HepG2 (cell line): Measurements from ENCODE around the gene CST3. TPM values are rescaled to one million over a fixed set of nuclear protein-coding genes. Genes with fewer than 3 reads are reported as not detected.

Experiments
- BORCS8-MEF2B ChIP-seq: sonication (generic); formaldehyde crosslinking; IDR thresholded peaks from 2 replicates; pipeline ENCODE4 v1.8.0; 2022; ENCODE audit warnings: mild to moderate bottlenecking, missing genetic modification reagents
- CBX1 ChIP-seq: IDR thresholded peaks from one replicate; pipeline ENCODE4 v1.6.1; 2016; ENCODE audit warnings: antibody characterized with exemption, low read depth
- DRAP1 ChIP-seq: IDR thresholded peaks from 2 replicates; pipeline ENCODE4 v1.6.1; 2016; ENCODE audit warnings: missing genetic modification reagents, missing compliant biosample characterization
- HDAC1 ChIP-seq: sonication (generic); formaldehyde crosslinking; IDR thresholded peaks from 2 replicates; pipeline ENCODE4 v1.5.1; 2020; ENCODE audit warnings: mild to moderate bottlenecking, missing genetic modification reagents
- NCOA2 ChIP-seq: sonication (generic); formaldehyde crosslinking; IDR thresholded peaks from 2 replicates; pipeline ENCODE4 v1.8.0; 2022; ENCODE audit warnings: inconsistent platforms
- PBX3 ChIP-seq: sonication (generic); formaldehyde crosslinking; IDR thresholded peaks from 2 replicates; pipeline ENCODE4 v1.8.1; 2023; ENCODE audit warnings: missing genetic modification reagents, inconsistent platforms, borderline replicate concordance
- RBM39 ChIP-seq: fragments of 200-400 bp; formaldehyde crosslinking; IDR thresholded peaks from one replicate; pipeline ENCODE4 v1.6.1; 2018; ENCODE audit warnings: antibody characterized with exemption, mild to moderate bottlenecking, low read depth, low read length; ENCODE audit not compliant: poor library complexity, severe bottlenecking
- RCOR2 ChIP-seq: IDR thresholded peaks from 2 replicates; pipeline ENCODE4 v1.6.1; 2016; ENCODE audit warnings: missing biosample characterization, missing genetic modification reagents
- RELA ChIP-seq: sonication (generic); formaldehyde crosslinking; IDR thresholded peaks from 2 replicates; pipeline ENCODE4 v1.4.0; 2020; ENCODE audit warnings: missing genetic modification reagents
- SMAD3 ChIP-seq: sonication (generic); formaldehyde crosslinking; IDR thresholded peaks from 2 replicates; pipeline ENCODE4 v1.4.0; 2020; ENCODE audit warnings: missing genetic modification reagents
- SRSF9 ChIP-seq: fragments of 200-400 bp; formaldehyde crosslinking; IDR thresholded peaks from 2 replicates; pipeline ENCODE4 v1.6.1; 2018; ENCODE audit warnings: borderline replicate concordance, mild to moderate bottlenecking, low read depth, low read length; ENCODE audit not compliant: insufficient read depth, poor library complexity, severe bottlenecking
- THAP11 ChIP-seq: IDR thresholded peaks from 2 replicates; pipeline ENCODE4 v1.6.1; 2016; ENCODE audit warnings: missing biosample characterization, missing genetic modification reagents
- ZNF407 ChIP-seq: sonication (generic); formaldehyde crosslinking; IDR thresholded peaks from one replicate; pipeline ENCODE4 v1.5.1; 2020; ENCODE audit warnings: mild to moderate bottlenecking, missing genetic modification reagents; ENCODE audit errors: not compliant biosample characterization
- ZNF776 ChIP-seq: sonication (generic); formaldehyde crosslinking; IDR thresholded peaks from 2 replicates; pipeline ENCODE4 v1.4.0; 2020; ENCODE audit warnings: mild to moderate bottlenecking, missing genetic modification reagents
- polyA plus RNA-seq, 8 experiments: library from polyadenylated mRNA; depleted of rRNA in 3 of 8; stranded (reverse) in 7 of 8; unstranded in 1 of 8; fragments of >200 nt; fragmentation: Illumina TruSeq in 4 of 8; extraction: Trizol in 4 of 8; gene quantifications; 2 replicates each; pipeline versions ENCODE4 v1.2.1 to v1.2.3, GENCODE V29; 2011 to 2016; ENCODE audit warnings: low read depth in 4 of 8, missing spikeins in 1 of 8, mixed read lengths in 1 of 8; ENCODE audit not compliant: insufficient read depth in 1 of 8
- total RNA-seq, 5 experiments: library from RNA; depleted of rRNA; stranded (reverse); fragments of >200 nt; fragmentation: Illumina TruSeq; extraction: Trizol; gene quantifications; 2 replicates each; pipeline ENCODE4 v1.2.3, GENCODE V29; 2016; ENCODE audit warnings: low read depth in 1 of 5
- TF ChIP-seq, protein P1 (sequence below): sonication (generic); formaldehyde crosslinking; IDR thresholded peaks from 2 replicates; pipeline ENCODE4 v1.4.0; 2020; ENCODE audit warnings: missing genetic modification reagents

Gene CST3
- total and polyA plus RNA-seq, 2 of the 13 experiments (the other 11 are each of a cell fraction or from before 2014, with no cell fraction given) = 690 to 1,005 TPM

DNA sequence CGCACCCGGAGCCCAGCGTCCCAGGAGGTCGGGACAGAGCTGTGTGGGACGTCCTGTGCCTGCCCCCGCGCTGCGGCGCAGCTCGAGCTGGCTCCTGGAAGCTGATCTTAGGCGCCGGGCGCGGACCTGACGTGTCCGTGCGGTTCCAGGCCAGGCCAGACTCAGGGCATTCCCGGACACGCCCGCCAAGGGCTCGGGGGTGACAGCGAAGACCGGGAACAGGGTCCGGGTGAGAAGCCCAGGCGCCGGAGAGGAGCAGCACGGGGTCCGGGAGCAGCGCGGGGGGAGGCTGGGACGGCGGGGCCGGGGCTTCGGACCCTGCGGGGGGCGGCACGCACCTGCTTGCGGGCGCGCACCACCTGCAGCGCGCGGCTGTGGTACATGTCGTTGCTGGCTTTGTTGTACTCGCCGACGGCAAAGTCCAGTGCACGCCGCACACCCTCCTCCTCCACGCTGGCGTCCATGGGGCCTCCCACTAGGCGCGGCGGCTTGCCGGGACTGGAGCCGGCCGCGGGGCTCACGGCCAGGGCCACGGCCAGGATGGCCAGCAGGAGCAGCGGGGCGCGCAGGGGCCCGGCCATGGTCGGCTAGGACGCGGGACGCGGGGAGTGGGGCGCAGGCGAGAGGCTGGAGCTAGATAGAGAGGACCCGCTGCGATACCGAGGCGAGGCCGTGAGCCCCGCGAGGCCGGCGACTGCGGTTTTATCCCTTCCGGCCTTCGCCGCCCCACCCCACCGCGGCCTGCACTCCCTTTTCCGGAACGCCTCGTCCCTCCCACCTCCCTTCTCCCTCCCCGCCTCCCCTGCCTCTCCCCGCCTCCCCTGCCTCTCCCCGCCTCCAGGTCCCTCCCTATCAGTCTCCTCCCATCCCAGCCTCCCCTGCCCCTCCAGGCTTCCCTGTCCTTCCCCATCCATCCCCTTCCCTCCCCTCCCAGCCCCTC is at the start of gene CST3 (continued):
- no peak for TF ChIP-seq SRSF9
- TF ChIP-seq ZNF407 (CRISPR knock-in tag) = peak; percentile 96
- TF ChIP-seq BORCS8-MEF2B (CRISPR knock-in tag) = peak; percentile 98
- 0 out of 2 replicates have a peak, but pooled peaks have one; percentile 85 for TF ChIP-seq PBX3
- peak; percentile 59 for TF ChIP-seq THAP11
- TF ChIP-seq RELA (CRISPR knock-in tag) = peak; percentile 36; the same call in 1 of the 2 replicates
- peak; percentile 99 for TF ChIP-seq DRAP1 (CRISPR knock-in tag)
- peak; percentile 98 for TF ChIP-seq RBM39
- no peak; the same call in 1 of the 2 replicates for TF ChIP-seq SMAD3 (CRISPR knock-in tag)
- no peak for TF ChIP-seq RCOR2
- peak; percentile 44 for TF ChIP-seq NCOA2
- TF ChIP-seq ZNF776 (CRISPR knock-in tag) = peak; percentile 96
- TF ChIP-seq, protein P1, sequence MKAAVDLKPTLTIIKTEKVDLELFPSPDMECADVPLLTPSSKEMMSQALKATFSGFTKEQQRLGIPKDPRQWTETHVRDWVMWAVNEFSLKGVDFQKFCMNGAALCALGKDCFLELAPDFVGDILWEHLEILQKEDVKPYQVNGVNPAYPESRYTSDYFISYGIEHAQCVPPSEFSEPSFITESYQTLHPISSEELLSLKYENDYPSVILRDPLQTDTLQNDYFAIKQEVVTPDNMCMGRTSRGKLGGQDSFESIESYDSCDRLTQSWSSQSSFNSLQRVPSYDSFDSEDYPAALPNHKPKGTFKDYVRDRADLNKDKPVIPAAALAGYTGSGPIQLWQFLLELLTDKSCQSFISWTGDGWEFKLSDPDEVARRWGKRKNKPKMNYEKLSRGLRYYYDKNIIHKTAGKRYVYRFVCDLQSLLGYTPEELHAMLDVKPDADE (CRISPR knock-in tag) = no peak; the same call in 1 of the 2 replicates
- TF ChIP-seq HDAC1 = peak; percentile 87
- TF ChIP-seq CBX1 = peak; percentile 96
